Vagina (tissue), 2 donors: ENCODE data around the gene RAMP1. TPM values are rescaled to one million over a fixed set of nuclear protein-coding genes. Genes with fewer than 3 reads are reported as not detected.

ENCODE experiments used
- DNase-seq, 2 donors: peaks; one replicate each; pipeline ENCODE4 v3.0.0-alpha.2; 2017; ENCODE audit errors: extremely low spot score in 2 of 2
- H3K27ac ChIP-seq: fragments of 200-600 bp; sonication (generic); one replicate; pipeline ENCODE4 v1.5.1; 2019
- H3K27me3 ChIP-seq: fragments of 200-600 bp; sonication (generic); one replicate; pipeline ENCODE4 v1.5.1; 2019
- H3K36me3 ChIP-seq, 2 donors: fragments of 200-600 bp; sonication (generic); one replicate each; pipeline ENCODE4 v1.5.1; 2017 to 2019
- H3K4me1 ChIP-seq: fragments of 200-600 bp; sonication (generic); one replicate; pipeline ENCODE4 v1.5.1; 2019
- H3K4me3 ChIP-seq, 2 donors: fragments of 200-600 bp; sonication (generic); 1 replicate in 1 of 2; 2 replicates in 1 of 2; pipeline ENCODE4 v1.5.1; 2016 to 2019
- H3K9me3 ChIP-seq: fragments of 200-600 bp; sonication (generic); one replicate; pipeline ENCODE4 v1.5.1; 2019
- CTCF ChIP-seq, 3 experiments: fragments of 450-650 bp in 2 of 3; fragments of 200-600 bp in 1 of 3; sonication (generic) in 1 of 3; IDR thresholded peaks; one replicate each; pipeline ENCODE4 v1.5.1; 2017 to 2019; ENCODE audit warnings: antibody characterized with exemption in 3 of 3, mild to moderate bottlenecking in 2 of 3, moderate library complexity in 2 of 3
- POLR2A ChIP-seq, 2 donors: fragments of 450-650 bp; IDR thresholded peaks; one replicate each; pipeline ENCODE4 v1.6.1; 2017; ENCODE audit warnings: antibody characterized with exemption in 2 of 2, mild to moderate bottlenecking in 2 of 2, moderate library complexity in 2 of 2
- POLR2AphosphoS5 ChIP-seq, 2 donors: sonication (generic); formaldehyde crosslinking; IDR thresholded peaks; one replicate each; pipeline ENCODE4 v1.9.0; 2017; ENCODE audit warnings: antibody characterized with exemption in 2 of 2, mild to moderate bottlenecking in 2 of 2, low read depth in 1 of 2; ENCODE audit not compliant: insufficient read depth in 1 of 2
- intact Hi-C: fragments of 100-400 bp; cut with DNase I; formaldehyde crosslinking; loops from one replicate; pipeline ENCODE4 v1.15.1; 2023
- total RNA-seq: library from RNA; depleted of rRNA; stranded (reverse); fragments of >200 nt; gene quantifications from one replicate; pipeline ENCODE4 v1.2.3, GENCODE V29; 2016

The RAMP1 gene
- total RNA-seq, 1 donor from 2014 or later, result 120 TPM

- Histone ChIP-seq H3K36me3 (no peaks in the 10 kb centered on the region), H3K9me3 (no peaks in the 10 kb centered on the region), H3K4me3 (no peak overlapping the region), H3K27me3 (no peaks in the 10 kb centered on the region), H3K27ac (peak overlapping the region; percentile 89), H3K4me1 (peaks cover 52% of the 10 kb centered on the region)
- intact Hi-C loops, result no loop called here
- TF ChIP-seq CTCF (IDR thresholded peaks at IDR 0.05) (no peak), POLR2AphosphoS5 (IDR thresholded peaks at IDR 0.05; ENCODE audit: insufficient read depth in 1 of 2, low read depth in 1 of 2) (no peak), POLR2A (IDR thresholded peaks at IDR 0.05) (no peak)
- no peak for DNase-seq
These were observed 25.3 kb downstream of the RAMP1 start for GRCh38 chr2:237884681-237885080.

DNA sequence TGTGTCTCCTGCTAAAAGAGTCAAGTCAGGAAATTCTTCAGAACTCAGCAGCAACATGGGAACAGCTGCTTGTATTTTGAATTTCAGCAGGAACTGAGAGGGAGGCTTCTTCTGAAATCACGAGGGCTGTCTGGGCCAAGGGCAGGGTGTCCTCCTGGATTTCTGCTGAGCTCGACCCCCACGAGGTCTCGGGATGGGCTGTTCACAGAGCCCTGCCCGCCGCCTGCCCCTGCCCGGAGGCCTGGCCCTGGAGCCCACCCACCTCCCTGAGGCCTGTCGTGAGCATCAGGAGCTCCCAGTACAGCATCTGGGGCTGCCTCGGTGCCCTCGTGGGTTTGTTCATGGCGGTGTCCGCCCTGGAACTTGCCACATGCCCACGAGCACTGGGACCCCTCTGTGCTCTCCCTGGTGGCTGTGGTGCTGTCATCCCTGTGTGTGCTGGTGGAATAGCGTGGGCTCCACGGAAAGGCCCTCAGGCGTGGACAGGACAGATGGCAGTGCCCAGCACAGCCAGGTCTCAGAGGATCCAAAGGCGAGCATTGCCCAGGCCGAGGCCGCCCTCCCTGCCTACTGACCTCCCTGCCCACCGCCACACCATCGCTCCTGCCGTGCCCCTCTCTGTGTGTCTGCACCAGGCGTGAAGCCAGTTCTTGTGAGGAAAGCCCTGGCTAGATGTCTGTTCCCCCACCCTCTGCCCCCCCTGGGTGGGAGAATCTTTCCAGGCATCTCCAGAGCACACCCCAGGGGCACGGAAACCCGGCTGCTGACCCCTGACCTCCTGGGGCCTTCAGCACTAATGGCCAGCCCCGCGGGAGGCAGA is 25.9 kb downstream of the RAMP1 start:
- no peak overlapping the region for H3K4me3 ChIP-seq
- peak overlapping the region; percentile 89 for H3K27ac ChIP-seq
- intact Hi-C loops, result no loop called here
- H3K9me3 ChIP-seq, result no peaks in the 10 kb centered on the region
- TF ChIP-seq POLR2A (IDR thresholded peaks at IDR 0.05) (no peak), POLR2AphosphoS5 (IDR thresholded peaks at IDR 0.05; ENCODE audit: insufficient read depth in 1 of 2, low read depth in 1 of 2) (peak in 1 of 2 donors; percentile 9)
- H3K27me3 ChIP-seq, result no peaks in the 10 kb centered on the region
- DNase-seq, result no peak
- no peaks in the 10 kb centered on the region for H3K36me3 ChIP-seq
- H3K4me1 ChIP-seq, result peaks cover 52% of the 10 kb centered on the region

DNA sequence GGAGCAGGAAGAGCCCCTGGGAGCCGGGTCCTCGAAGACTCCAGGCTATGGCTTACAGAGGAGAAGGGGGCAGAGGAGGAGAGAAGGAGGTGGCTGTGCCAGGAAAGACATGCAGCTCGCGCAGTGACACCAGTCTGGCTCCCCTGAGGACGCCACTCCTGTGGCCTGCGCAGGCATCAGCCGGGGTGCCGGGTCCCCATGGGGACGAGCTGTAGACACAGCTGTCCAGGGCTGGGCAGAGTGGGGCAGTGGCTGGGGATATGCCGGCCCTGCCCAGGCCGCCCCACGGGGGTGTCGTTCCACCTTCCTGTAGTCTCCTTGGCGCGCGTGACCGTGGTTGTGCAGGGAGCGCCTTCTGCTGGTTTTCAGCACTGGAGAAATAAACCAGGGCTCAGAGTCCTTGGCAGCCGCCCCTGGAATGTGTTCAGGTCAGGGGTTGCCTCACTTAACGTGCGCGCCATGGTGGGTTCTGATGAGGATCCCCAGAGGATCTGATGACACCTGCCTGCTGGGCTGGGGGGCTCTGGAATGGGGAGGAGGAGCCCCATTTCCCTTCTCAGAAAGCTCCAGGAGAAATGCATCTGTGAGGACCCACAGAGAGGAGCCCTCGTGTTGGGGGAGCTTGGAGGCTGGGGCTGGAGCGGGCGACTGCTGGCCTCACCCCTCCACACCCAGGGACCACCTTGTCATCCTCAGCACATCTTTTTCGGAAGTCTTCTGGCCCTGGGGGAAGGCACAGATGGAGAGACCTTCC is 26.7 kb downstream of the RAMP1 start:
- Histone ChIP-seq H3K27ac (peak overlapping the region; percentile 89), H3K4me1 (peaks cover 52% of the 10 kb centered on the region)
- DNase-seq, result no peak

GRCh38 chr2:237886685-237887481 is 27.5 kb downstream of the RAMP1 start:
- no peak for DNase-seq
- Histone ChIP-seq H3K36me3 (no peaks in the 10 kb centered on the region), H3K9me3 (no peaks in the 10 kb centered on the region), H3K4me1 (peaks cover 52% of the 10 kb centered on the region), H3K27ac (peak overlapping the region; percentile 89), H3K27me3 (no peaks in the 10 kb centered on the region), H3K4me3 (no peak overlapping the region)
- intact Hi-C loops, result no loop called here
- peak; percentile 69 to 89 for TF ChIP-seq POLR2AphosphoS5 (IDR thresholded peaks at IDR 0.05; ENCODE audit: insufficient read depth in 1 of 2, low read depth in 1 of 2)
- no peak for TF ChIP-seq POLR2A (IDR thresholded peaks at IDR 0.05)

More for the DNA sequence above, 26.7 kb downstream of the RAMP1 start:
- intact Hi-C loops, result no loop called here
- TF ChIP-seq POLR2AphosphoS5 (IDR thresholded peaks at IDR 0.05; ENCODE audit: insufficient read depth in 1 of 2, low read depth in 1 of 2), result no peak
- TF ChIP-seq CTCF (IDR thresholded peaks at IDR 0.05), result no peak
- no peak for TF ChIP-seq POLR2A (IDR thresholded peaks at IDR 0.05)
- no peaks in the 10 kb centered on the region for H3K36me3 ChIP-seq
- H3K9me3 ChIP-seq, result no peaks in the 10 kb centered on the region
- no peaks in the 10 kb centered on the region for H3K27me3 ChIP-seq
- H3K4me3 ChIP-seq, result no peak overlapping the region

- H3K4me3 ChIP-seq, result no peak overlapping the region
- TF ChIP-seq POLR2AphosphoS5 (IDR thresholded peaks at IDR 0.05; ENCODE audit: insufficient read depth in 1 of 2, low read depth in 1 of 2) (peak in 1 of 2 donors; percentile 67), CTCF (IDR thresholded peaks at IDR 0.05) (no peak)
- intact Hi-C loops, result no loop called here
- H3K27me3 ChIP-seq, result no peaks in the 10 kb centered on the region
- no peaks in the 10 kb centered on the region for H3K9me3 ChIP-seq
- DNase-seq, result no peak
- no peaks in the 10 kb centered on the region for H3K36me3 ChIP-seq
- H3K27ac ChIP-seq, result peak overlapping the region; percentile 89
- peaks cover 59% of the 10 kb centered on the region for H3K4me1 ChIP-seq
These were observed 29.0 kb downstream of the RAMP1 start for GRCh38 chr2:237888389-237888788.
